Measurements from ENCODE around the gene ALS2.
"Not testable (repeated sequence)": the region's sequence is repeated elsewhere in the genome, so short reads cannot be mapped to it uniquely, and the experiment has no call there.

ALS2 gene

GRCh38 chr2:201685156-201685555 lies 95.6 kb downstream of the ALS2 start:
- Mint-ChIP-seq H3K36me3 (no peaks in the 10 kb centered on the region), H3K9me3 (no peaks in the 10 kb centered on the region), H3K27ac (no peak overlapping the region), H3K4me1 (no peaks in the 10 kb centered on the region), H3K4me3 (no peak overlapping the region)
- ATAC-seq (no peak), DNase-seq (ENCODE audit: low spot score in 2 of 2) (no peak)

GRCh38 chr2:201680743-201681142 lies 100.0 kb downstream of the ALS2 start:
- Mint-ChIP-seq H3K27ac (no peak overlapping the region), H3K36me3 (no peaks in the 10 kb centered on the region), H3K9me3 (no peaks in the 10 kb centered on the region), H3K4me1 (no peaks in the 10 kb centered on the region), H3K4me3 (no peak overlapping the region)
- DNase-seq (ENCODE audit: low spot score in 2 of 2), result no peak
- ATAC-seq, result no peak

DNA sequence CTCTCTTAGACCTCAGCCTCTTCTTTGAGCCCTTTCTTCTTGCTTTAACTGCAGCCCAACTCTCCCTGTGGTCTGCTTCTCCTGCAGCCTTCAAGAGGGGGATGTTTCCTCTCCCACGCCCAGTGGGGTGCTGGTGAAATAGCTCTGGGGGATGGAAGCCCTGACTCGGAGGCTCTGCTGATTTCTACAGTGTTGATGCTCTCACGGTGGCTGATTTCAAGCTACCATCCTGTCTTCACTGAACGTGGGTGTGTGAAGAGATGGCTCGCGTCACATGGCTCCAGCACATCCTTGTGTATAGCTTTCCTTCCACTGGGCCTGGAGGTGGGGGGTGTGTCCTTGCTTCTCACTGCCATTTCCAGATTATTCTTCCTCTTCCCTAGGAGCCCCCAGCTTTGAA lies 102.3 kb downstream of the ALS2 start:
- no peaks in the 10 kb centered on the region for H3K9me3 Mint-ChIP-seq
- no peak overlapping the region for H3K4me3 Mint-ChIP-seq
- H3K27ac Mint-ChIP-seq, result no peak overlapping the region
- H3K36me3 Mint-ChIP-seq, result no peaks in the 10 kb centered on the region
- DNase-seq (ENCODE audit: low spot score in 2 of 2) (no peak), ATAC-seq (no peak)
- H3K4me1 Mint-ChIP-seq, result no peaks in the 10 kb centered on the region

- no peaks in the 10 kb centered on the region for H3K36me3 Mint-ChIP-seq
- no peaks in the 10 kb centered on the region for H3K9me3 Mint-ChIP-seq
- peaks cover 10% of the 10 kb centered on the region for H3K4me1 Mint-ChIP-seq
- DNase-seq (ENCODE audit: low spot score in 2 of 2) (no peak), ATAC-seq (no peak)
- H3K4me3 Mint-ChIP-seq, result no peak overlapping the region
- no peak overlapping the region for H3K27ac Mint-ChIP-seq
Observed at GRCh38 chr2:201675454-201675853, 105.3 kb downstream of the ALS2 start.

- no peaks in the 10 kb centered on the region for H3K9me3 Mint-ChIP-seq
- ATAC-seq (no peak), DNase-seq (ENCODE audit: low spot score in 2 of 2) (no peak)
- H3K4me3 Mint-ChIP-seq, result no peak overlapping the region
- no peak overlapping the region for H3K27ac Mint-ChIP-seq
- peaks cover 10% of the 10 kb centered on the region for H3K4me1 Mint-ChIP-seq
- H3K36me3 Mint-ChIP-seq, result no peaks in the 10 kb centered on the region
Observed at GRCh38 chr2:201674794-201675193, 105.9 kb downstream of the ALS2 start.

- Mint-ChIP-seq H3K4me3 (no peak overlapping the region), H3K4me1 (peaks cover 10% of the 10 kb centered on the region), H3K36me3 (no peaks in the 10 kb centered on the region), H3K27ac (peak overlapping the region; percentile 21), H3K9me3 (no peaks in the 10 kb centered on the region)
- no peak for ATAC-seq
- DNase-seq (ENCODE audit: low spot score in 2 of 2), result no peak
Observed at GRCh38 chr2:201674298-201674697, 106.4 kb downstream of the ALS2 start.

DNA sequence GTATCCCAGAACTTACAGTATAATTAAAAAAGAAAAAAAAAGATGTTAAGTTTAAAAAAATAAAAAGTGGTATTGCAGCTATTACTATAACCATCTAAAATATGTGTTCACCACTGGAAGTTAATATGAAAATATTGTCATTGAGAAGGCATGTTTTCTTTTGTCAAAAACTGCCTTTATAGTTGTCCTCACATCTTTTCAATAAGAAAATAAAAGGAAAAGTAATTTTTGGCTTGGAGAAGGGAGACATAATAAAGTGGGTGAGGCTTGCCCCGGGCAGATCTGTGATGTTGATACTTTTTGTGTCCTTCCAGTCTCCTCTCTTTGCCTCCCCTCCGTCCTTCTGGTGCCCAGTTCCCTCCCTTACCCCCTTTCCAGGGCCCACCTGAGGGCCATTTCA lies 107.2 kb downstream of the ALS2 start:
- DNase-seq (ENCODE audit: low spot score in 2 of 2) (no peak), ATAC-seq (no peak)
- H3K9me3 Mint-ChIP-seq, result no peaks in the 10 kb centered on the region
- H3K4me1 Mint-ChIP-seq, result peaks cover 10% of the 10 kb centered on the region
- no peak overlapping the region for H3K4me3 Mint-ChIP-seq
- no peaks in the 10 kb centered on the region for H3K36me3 Mint-ChIP-seq
- H3K27ac Mint-ChIP-seq, result no peak overlapping the region

DNA sequence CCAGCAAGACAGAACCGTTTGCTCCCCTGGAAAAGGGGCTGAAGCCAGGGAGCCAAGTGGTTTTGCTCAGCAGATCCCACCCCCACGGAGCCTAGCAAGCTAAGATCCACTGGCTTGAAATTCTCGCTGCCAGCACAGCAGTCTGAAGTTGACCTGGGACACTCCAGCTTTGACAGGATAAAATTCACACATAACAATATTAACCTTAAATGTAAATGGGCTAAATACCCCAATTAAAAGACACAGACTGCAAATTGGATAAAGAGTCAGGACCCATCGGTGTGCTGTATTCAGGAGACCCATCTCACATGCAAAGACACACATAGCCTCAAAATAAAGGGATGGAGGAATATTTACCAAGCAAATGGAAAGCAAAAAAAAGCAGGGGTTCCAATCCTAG lies 109.5 kb downstream of the ALS2 start:
- not testable (repeated sequence) for H3K4me3 Mint-ChIP-seq; H3K36me3 Mint-ChIP-seq; H3K9me3 Mint-ChIP-seq; H3K4me1 Mint-ChIP-seq; DNase-seq (ENCODE audit: low spot score in 2 of 2); ATAC-seq; H3K27ac Mint-ChIP-seq

DNA sequence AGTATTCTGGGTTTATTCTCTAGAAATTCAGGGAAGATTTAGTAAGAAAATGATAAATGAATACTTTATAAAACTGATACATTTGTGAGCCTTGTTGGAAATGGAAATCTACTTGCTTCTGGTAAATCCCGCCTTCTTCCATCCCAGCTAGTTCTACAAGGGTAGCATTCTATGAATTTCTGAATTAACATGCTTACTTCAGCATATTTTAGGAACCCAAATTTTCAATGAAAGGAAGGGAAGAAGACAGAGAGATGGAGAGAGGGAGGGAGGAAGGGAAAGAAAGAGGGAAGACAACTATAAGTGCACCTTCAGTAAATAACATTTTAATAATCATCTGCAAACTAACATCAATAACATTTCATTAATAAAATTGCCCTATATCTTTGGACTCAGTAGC lies 110.9 kb downstream of the ALS2 start:
- ATAC-seq, result no peak
- H3K9me3 Mint-ChIP-seq, result no peaks in the 10 kb centered on the region
- H3K4me1 Mint-ChIP-seq, result peaks cover 10% of the 10 kb centered on the region
- H3K4me3 Mint-ChIP-seq, result no peak overlapping the region
- DNase-seq (ENCODE audit: low spot score in 2 of 2), result no peak
- no peak overlapping the region for H3K27ac Mint-ChIP-seq
- H3K36me3 Mint-ChIP-seq, result no peaks in the 10 kb centered on the region

- ATAC-seq, result no peak
- H3K9me3 Mint-ChIP-seq, result no peaks in the 10 kb centered on the region
- H3K4me3 Mint-ChIP-seq, result no peak overlapping the region
- H3K4me1 Mint-ChIP-seq, result peaks cover 10% of the 10 kb centered on the region
- H3K27ac Mint-ChIP-seq, result no peak overlapping the region
- H3K36me3 Mint-ChIP-seq, result no peaks in the 10 kb centered on the region
- no peak for DNase-seq (ENCODE audit: low spot score in 2 of 2)
Observed at GRCh38 chr2:201668402-201668910, 112.3 kb downstream of the ALS2 start.

- no peak for ATAC-seq
- H3K4me1 Mint-ChIP-seq, result no peaks in the 10 kb centered on the region
- H3K27ac Mint-ChIP-seq, result no peak overlapping the region
- DNase-seq (ENCODE audit: low spot score in 2 of 2), result no peak
- no peaks in the 10 kb centered on the region for H3K36me3 Mint-ChIP-seq
- H3K4me3 Mint-ChIP-seq, result no peak overlapping the region
- H3K9me3 Mint-ChIP-seq, result no peaks in the 10 kb centered on the region
Observed at GRCh38 chr2:201664334-201664733, 116.4 kb downstream of the ALS2 start.

DNA sequence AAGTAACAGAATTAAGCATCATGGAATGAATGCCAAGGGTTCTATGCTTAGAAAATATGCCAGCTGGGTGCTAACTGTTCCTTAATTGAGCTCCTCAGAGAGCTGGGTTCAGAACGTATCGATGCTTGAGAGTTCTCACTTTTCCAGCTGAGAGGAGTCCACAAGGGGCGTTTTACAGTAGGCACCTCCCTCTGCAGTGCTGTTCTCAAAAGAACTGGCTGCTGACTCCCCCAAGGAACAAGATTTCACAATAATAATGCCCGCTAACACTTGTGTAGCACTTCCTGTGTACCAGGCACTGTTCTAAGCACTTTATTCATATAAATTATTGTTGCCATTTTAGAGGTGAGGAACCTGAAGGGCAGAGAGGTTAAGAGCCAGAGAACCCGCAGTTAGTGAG lies 119.4 kb downstream of the ALS2 start:
- Mint-ChIP-seq H3K27ac (no peak overlapping the region), H3K9me3 (no peaks in the 10 kb centered on the region), H3K4me3 (no peak overlapping the region), H3K4me1 (peaks cover 4% of the 10 kb centered on the region), H3K36me3 (no peaks in the 10 kb centered on the region)
- ATAC-seq (no peak), DNase-seq (ENCODE audit: low spot score in 2 of 2) (no peak)

DNA sequence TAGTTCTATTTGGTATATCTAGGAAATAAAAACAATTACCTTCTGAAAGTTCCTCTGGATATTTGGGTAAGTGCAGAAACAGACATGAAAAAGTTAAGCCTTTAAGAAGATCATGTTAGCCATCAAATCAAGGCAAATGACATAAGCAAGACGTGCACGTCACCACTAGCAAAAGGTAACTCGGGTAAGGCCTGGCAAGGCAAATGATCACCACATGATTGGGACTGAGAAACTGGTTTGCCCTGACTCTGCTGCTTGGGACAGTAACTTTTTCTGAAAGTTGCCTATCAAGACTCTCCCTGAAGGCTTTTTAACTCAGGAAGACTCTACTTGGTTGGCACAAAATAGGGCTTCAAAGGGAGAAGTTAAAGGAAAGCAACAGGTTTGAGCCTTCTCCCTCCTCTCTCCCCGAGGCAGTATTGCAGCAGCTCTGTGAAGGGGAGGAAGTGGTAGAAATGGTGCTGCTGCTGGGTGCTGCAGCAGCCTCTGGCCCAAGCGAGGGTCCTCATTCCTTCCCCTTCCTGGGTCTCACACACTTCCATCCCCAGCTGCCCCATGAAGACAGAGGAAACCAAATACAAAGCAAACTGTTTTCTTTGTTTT lies 120.3 kb downstream of the ALS2 start:
- ATAC-seq, result peak; percentile 40
- peaks cover 10% of the 10 kb centered on the region for H3K4me1 Mint-ChIP-seq
- no peak overlapping the region for H3K27ac Mint-ChIP-seq
- DNase-seq (ENCODE audit: low spot score in 2 of 2), result no peak
- H3K9me3 Mint-ChIP-seq, result no peaks in the 10 kb centered on the region
- H3K36me3 Mint-ChIP-seq, result no peaks in the 10 kb centered on the region
- H3K4me3 Mint-ChIP-seq, result no peak overlapping the region

- Mint-ChIP-seq H3K4me1 (peaks cover 10% of the 10 kb centered on the region), H3K9me3 (no peaks in the 10 kb centered on the region), H3K27ac (peak overlapping the region; percentile 36), H3K36me3 (no peaks in the 10 kb centered on the region), H3K4me3 (no peak overlapping the region)
- DNase-seq (ENCODE audit: low spot score in 2 of 2), result no peak
- no peak for ATAC-seq
Observed at GRCh38 chr2:201656740-201657139, 124.0 kb downstream of the ALS2 start.

GRCh38 chr2:201656102-201656501 lies 124.6 kb downstream of the ALS2 start:
- Mint-ChIP-seq H3K4me3 (peak overlapping the region; percentile 9), H3K36me3 (no peaks in the 10 kb centered on the region), H3K9me3 (no peaks in the 10 kb centered on the region), H3K27ac (peak overlapping the region; percentile 36), H3K4me1 (peaks cover 10% of the 10 kb centered on the region)
- DNase-seq (ENCODE audit: low spot score in 2 of 2) (no peak), ATAC-seq (peak; percentile 75)

- DNase-seq (ENCODE audit: low spot score in 2 of 2), result no peak
- Mint-ChIP-seq H3K4me1 (peaks cover 10% of the 10 kb centered on the region), H3K4me3 (no peak overlapping the region), H3K9me3 (no peaks in the 10 kb centered on the region), H3K27ac (no peak overlapping the region), H3K36me3 (no peaks in the 10 kb centered on the region)
- ATAC-seq, result no peak
Observed at GRCh38 chr2:201654616-201655384, 125.9 kb downstream of the ALS2 start.

Data from stimulated activated effector memory CD8-positive, alpha-beta T cell treated with anti-CD3 and anti-CD28 coated beads, Interleukin-12 subunit alpha, Interleukin-12 subunit beta, amount 100 ng/mL, for 72 hours (primary cell).